ENCODE results near the gene MRPS11. TPM values are rescaled to one million over a fixed set of nuclear protein-coding genes. Genes with fewer than 3 reads are reported as not detected.
"Not testable (repeated sequence)": the region's sequence is repeated elsewhere in the genome, so short reads cannot be mapped to it uniquely, and the experiment has no call there.

Gene MRPS11
- total RNA-seq, 4 donors from 2014 or later = 4.4 to 32.8 (median 18.9) TPM

DNA sequence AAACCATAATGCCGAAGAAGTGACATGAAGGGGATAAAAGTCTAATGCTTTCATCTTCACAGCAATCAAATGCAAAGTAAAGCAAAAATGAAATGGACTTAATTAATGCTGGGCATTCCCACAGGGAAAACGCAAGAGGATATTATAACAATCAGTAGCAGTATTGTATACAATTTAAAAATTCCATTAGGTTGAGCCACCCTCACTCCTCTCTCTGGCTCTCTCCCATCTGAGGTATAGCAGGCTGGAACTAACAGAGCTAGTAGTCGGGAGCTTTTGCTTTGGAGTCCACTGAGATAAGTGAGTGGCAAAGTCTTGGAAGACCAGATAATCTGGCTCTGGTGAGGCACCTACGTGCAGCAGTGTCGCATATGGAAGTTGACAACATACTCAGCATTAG, 45.1 kb downstream of the MRPS11 start:
- H3K9me3 ChIP-seq = no peaks in the 10 kb centered on the region
- intact Hi-C loops (cut with DNase I; ENCODE audit: low total_unique reads) = no loop called here
- peaks cover 0 to 3% of the 10 kb centered on the region in 2 donors for H3K36me3 ChIP-seq
- no peaks in the 10 kb centered on the region for H3K27me3 ChIP-seq
- H3K4me1 ChIP-seq = no peaks in the 10 kb centered on the region
- no peak overlapping the region for H3K27ac ChIP-seq
- TF ChIP-seq, protein P1, sequence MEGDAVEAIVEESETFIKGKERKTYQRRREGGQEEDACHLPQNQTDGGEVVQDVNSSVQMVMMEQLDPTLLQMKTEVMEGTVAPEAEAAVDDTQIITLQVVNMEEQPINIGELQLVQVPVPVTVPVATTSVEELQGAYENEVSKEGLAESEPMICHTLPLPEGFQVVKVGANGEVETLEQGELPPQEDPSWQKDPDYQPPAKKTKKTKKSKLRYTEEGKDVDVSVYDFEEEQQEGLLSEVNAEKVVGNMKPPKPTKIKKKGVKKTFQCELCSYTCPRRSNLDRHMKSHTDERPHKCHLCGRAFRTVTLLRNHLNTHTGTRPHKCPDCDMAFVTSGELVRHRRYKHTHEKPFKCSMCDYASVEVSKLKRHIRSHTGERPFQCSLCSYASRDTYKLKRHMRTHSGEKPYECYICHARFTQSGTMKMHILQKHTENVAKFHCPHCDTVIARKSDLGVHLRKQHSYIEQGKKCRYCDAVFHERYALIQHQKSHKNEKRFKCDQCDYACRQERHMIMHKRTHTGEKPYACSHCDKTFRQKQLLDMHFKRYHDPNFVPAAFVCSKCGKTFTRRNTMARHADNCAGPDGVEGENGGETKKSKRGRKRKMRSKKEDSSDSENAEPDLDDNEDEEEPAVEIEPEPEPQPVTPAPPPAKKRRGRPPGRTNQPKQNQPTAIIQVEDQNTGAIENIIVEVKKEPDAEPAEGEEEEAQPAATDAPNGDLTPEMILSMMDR (IDR thresholded peaks at IDR 0.05) = no peak
- no peak for TF ChIP-seq POLR2A (IDR thresholded peaks at IDR 0.05)
- no peak overlapping the region for H3K4me3 ChIP-seq
- no peak for DNase-seq

DNA sequence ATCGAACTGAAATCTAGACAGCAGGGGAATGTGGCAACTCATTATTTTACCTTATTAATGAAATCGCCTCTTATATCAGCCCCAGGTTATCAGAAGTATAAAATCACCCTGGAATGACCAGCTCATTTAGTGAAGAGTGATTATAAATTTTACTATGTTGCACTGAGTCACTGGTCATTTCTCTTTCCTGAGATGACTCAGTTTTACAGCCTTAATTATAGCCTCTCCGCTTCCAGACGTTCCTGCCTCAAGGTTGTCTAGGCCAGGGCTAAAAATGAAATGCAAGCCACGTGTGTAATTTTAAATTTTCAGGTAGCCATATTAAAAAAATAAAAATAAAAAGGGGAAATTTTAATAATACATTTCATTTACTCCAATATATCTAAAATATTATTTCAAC, 45.7 kb downstream of the MRPS11 start:
- Histone ChIP-seq H3K9me3 (no peaks in the 10 kb centered on the region), H3K4me3 (no peak overlapping the region), H3K36me3 (peaks cover 0 to 3% of the 10 kb centered on the region in 2 donors), H3K27ac (no peak overlapping the region), H3K4me1 (no peaks in the 10 kb centered on the region), H3K27me3 (no peaks in the 10 kb centered on the region)
- DNase-seq = no peak
- TF ChIP-seq, protein P1 (IDR thresholded peaks at IDR 0.05) = no peak
- no peak for TF ChIP-seq POLR2A (IDR thresholded peaks at IDR 0.05)
- intact Hi-C loops (cut with DNase I; ENCODE audit: low total_unique reads) = no loop called here

DNA sequence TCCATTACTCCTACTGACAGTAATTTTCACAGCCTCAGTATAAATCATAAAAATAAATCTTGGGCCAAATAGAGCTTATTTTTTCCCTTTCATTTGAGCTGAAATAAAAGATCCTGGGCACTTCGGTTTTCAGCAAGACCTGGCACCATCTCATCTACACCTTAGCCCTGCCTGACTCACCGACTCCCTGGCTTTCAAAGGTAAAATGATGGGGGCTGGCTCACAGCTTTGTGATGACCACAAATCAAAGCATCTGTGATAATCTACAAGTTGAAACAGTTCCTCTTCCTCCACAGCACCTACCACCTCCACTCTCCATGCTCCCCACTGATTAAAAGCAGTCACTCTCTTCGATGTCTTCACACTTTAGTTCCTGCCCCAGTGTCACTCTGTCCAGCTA, 51.4 kb downstream of the MRPS11 start:
- intact Hi-C loops (cut with DNase I; ENCODE audit: low total_unique reads) = no loop called here
- H3K27ac ChIP-seq = no peak overlapping the region
- H3K4me3 ChIP-seq = no peak overlapping the region
- H3K9me3 ChIP-seq = no peaks in the 10 kb centered on the region
- H3K4me1 ChIP-seq = no peaks in the 10 kb centered on the region
- no peaks in the 10 kb centered on the region for H3K27me3 ChIP-seq
- TF ChIP-seq POLR2A (IDR thresholded peaks at IDR 0.05) = no peak
- TF ChIP-seq, protein P1 (IDR thresholded peaks at IDR 0.05) = no peak
- no peaks in the 10 kb centered on the region for H3K36me3 ChIP-seq
- no peak for DNase-seq

DNA sequence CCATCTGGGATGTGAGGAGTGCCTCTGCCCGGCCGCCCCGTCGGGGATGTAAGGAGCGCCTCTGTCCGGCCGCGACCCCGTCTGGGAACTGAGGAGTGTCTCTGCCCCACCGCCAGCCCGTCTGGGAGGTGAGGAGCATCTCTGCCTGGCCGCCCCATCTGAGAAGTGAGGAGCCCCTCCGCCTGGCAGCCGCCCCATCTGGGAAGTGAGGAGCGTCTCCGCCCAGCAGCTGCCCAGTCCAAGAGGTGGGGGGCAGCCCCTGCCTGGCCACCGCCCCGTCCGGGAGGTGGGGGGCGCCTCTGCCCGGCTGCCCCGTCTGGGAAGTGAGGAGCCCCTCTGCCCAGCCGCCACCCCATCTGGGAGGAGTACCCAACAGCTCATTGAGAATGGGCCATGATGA, 56.6 kb downstream of the MRPS11 start:
- H3K36me3 ChIP-seq; H3K9me3 ChIP-seq; H3K4me3 ChIP-seq; H3K27me3 ChIP-seq; H3K4me1 ChIP-seq; H3K27ac ChIP-seq; intact Hi-C loops (cut with DNase I; ENCODE audit: low total_unique reads); DNase-seq: not testable (repeated sequence)

DNA sequence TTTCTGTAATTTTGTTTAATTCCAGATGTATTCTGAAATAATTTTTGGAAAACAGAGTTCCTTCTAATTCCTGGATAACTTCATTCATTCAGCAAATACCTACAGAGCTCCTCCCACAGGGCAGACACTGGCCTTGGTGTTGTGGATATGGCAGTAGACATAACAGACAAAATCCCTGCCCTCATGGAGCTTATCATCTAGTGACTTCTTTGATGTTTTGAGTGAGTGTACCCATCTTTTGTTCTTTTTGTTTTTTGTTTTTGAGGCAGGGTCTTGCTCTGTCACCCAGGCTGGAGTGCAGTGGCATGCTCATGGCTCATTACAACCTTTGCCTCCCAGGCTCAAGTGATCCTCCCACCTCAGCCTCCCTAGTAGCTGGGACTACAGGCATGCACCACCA, 57.9 kb downstream of the MRPS11 start:
- intact Hi-C loops (cut with DNase I; ENCODE audit: low total_unique reads) = no loop called here
- no peak overlapping the region for H3K4me3 ChIP-seq

More for the DNA sequence above, 57.9 kb downstream of the MRPS11 start:
- no peak for TF ChIP-seq POLR2A (IDR thresholded peaks at IDR 0.05)
- TF ChIP-seq, protein P1 (IDR thresholded peaks at IDR 0.05) = no peak
- no peaks in the 10 kb centered on the region for H3K36me3 ChIP-seq
- DNase-seq = no peak
- no peaks in the 10 kb centered on the region for H3K9me3 ChIP-seq
- H3K27ac ChIP-seq = no peak overlapping the region
- H3K4me1 ChIP-seq = no peaks in the 10 kb centered on the region
- H3K27me3 ChIP-seq = no peaks in the 10 kb centered on the region

Data from uterus (tissue), 4 donors.